H1 (cell line): ENCODE measurements around the gene IGSF11. TPM values are rescaled to one million over a fixed set of nuclear protein-coding genes. Genes with fewer than 3 reads are reported as not detected.
A peak's percentile ranks its signal among the peaks of the same experiment; 100 is the strongest.

Experiments used
- CTCF ChIA-PET: fragments of 300-600 bp; sonication (Branson Sonifier 250); formaldehyde crosslinking; loops from one replicate; lab custom pipeline; 2021; ENCODE audit not compliant: partially characterized antibody; lab: Charles Lee
- POLR2A ChIA-PET: fragments of 300-600 bp; sonication (Branson Sonifier 250); formaldehyde crosslinking; loops from one replicate; lab custom pipeline; 2021; ENCODE audit warnings: inconsistent platforms; ENCODE audit not compliant: partially characterized antibody; lab: Charles Lee
- DNase-seq, 2 experiments: peaks; one replicate each; pipeline versions ENCODE4 v3.0.0 to v3.0.0-alpha.2; 2010 to 2022; ENCODE audit warnings: low spot score in 2 of 2, low read depth in 1 of 2, mixed read lengths in 1 of 2
- FAIRE-seq: peaks from 2 replicates; lab custom pipeline; 2011; peaks lifted over from hg19 to GRCh38; lab: Jason Lieb, UNC
- H2AFZ ChIP-seq: 2 replicates; pipeline ENCODE4 v1.8.1; 2012; ENCODE audit warnings: low read length, inconsistent platforms
- H2AK5ac ChIP-seq: 2 replicates; pipeline ENCODE4 v1.6.1; 2013; ENCODE audit warnings: low read depth, low read length
- H2BK120ac ChIP-seq: replicated peaks from 2 replicates; pipeline ENCODE3; 2013; ENCODE audit warnings: low read depth, low read length, inconsistent platforms
- H2BK12ac ChIP-seq: 2 replicates; pipeline ENCODE4 v1.6.1; 2013; ENCODE audit warnings: low read depth, low read length
- H2BK15ac ChIP-seq: 2 replicates; pipeline ENCODE4 v1.6.1; 2013; ENCODE audit warnings: low read length
- H2BK20ac ChIP-seq: 2 replicates; pipeline ENCODE4 v1.6.1; 2013; ENCODE audit warnings: low read length
- H2BK5ac ChIP-seq: 2 replicates; pipeline ENCODE4 v1.6.1; 2013; ENCODE audit warnings: low read depth, low read length
- H3K14ac ChIP-seq: 2 replicates; pipeline ENCODE4 v1.6.1; 2013; ENCODE audit warnings: inconsistent platforms; ENCODE audit not compliant: insufficient read length
- H3K18ac ChIP-seq: 2 replicates; pipeline ENCODE4 v1.6.1; 2013; ENCODE audit warnings: low read length; ENCODE audit errors: extremely low read depth
- H3K23ac ChIP-seq: 2 replicates; pipeline ENCODE4 v1.6.1; 2013; ENCODE audit warnings: inconsistent platforms; ENCODE audit not compliant: insufficient read length
- H3K23me2 ChIP-seq: 2 replicates; pipeline ENCODE4 v1.6.1; 2013; ENCODE audit warnings: low read depth, low read length
- H3K27ac ChIP-seq: 2 replicates; pipeline ENCODE4 v1.6.1; 2011; ENCODE audit warnings: low read depth, low read length, inconsistent platforms
- H3K27me3 ChIP-seq, 4 experiments: replicated peaks in 1 of 4; 1 replicate in 1 of 4; 2 replicates in 3 of 4; pipeline versions ENCODE4 v1.6.1 to v1.8.1; 2011 to 2013; ENCODE audit warnings: low read length in 3 of 4, mild to moderate bottlenecking in 3 of 4, inconsistent platforms in 2 of 4, mixed read lengths in 2 of 4, moderate library complexity in 1 of 4; ENCODE audit not compliant: control insufficient read depth in 3 of 4, insufficient read depth in 3 of 4; ENCODE audit errors: extremely low read depth in 1 of 4
- H3K36me3 ChIP-seq, 4 experiments: 2 replicates each; pipeline versions ENCODE4 v1.6.1 to v1.8.1; 2011 to 2013; ENCODE audit warnings: mild to moderate bottlenecking in 4 of 4, low read length in 3 of 4, moderate library complexity in 2 of 4, control low read depth in 1 of 4, inconsistent platforms in 1 of 4; ENCODE audit not compliant: insufficient read depth in 4 of 4, control insufficient read depth in 2 of 4
- H3K4ac ChIP-seq: replicated peaks from 2 replicates; pipeline ENCODE3; 2013; ENCODE audit warnings: low read length, low read depth, mixed read lengths, inconsistent platforms; ENCODE audit not compliant: insufficient read length
- H3K4me1 ChIP-seq, 4 experiments: replicated peaks in 1 of 4; 1 replicate in 1 of 4; 2 replicates in 3 of 4; pipeline versions ENCODE4 v1.6.1 to v1.8.1; 2011 to 2013; ENCODE audit warnings: low read length in 3 of 4, inconsistent platforms in 2 of 4, mixed read lengths in 1 of 4; ENCODE audit not compliant: insufficient read depth in 4 of 4, control insufficient read depth in 3 of 4
- H3K4me2 ChIP-seq, 2 experiments: 2 replicates each; pipeline versions ENCODE4 v1.6.1 to v1.8.1; 2011 to 2013; ENCODE audit warnings: low read depth in 2 of 2, low read length in 2 of 2, control low read depth in 1 of 2, inconsistent platforms in 1 of 2, mild to moderate bottlenecking in 1 of 2; ENCODE audit not compliant: insufficient read depth in 1 of 2
- H3K4me3 ChIP-seq, 4 experiments: fragments of 200-600, 300-600 bp in 1 of 4; sonication (generic), shearing (Covaris generic), sonication (Bioruptor Twin) in 1 of 4; 2 replicates each; pipeline versions ENCODE4 v1.5.1 to v1.8.1; 2011 to 2016; ENCODE audit warnings: low read length in 4 of 4, low read depth in 3 of 4, control low read depth in 2 of 4, inconsistent platforms in 2 of 4, mild to moderate bottlenecking in 2 of 4, mixed read lengths in 1 of 4, moderate library complexity in 1 of 4; ENCODE audit not compliant: insufficient read depth in 2 of 4; ENCODE audit errors: extremely low read depth in 1 of 4
- H3K56ac ChIP-seq: replicated peaks from 2 replicates; pipeline ENCODE3; 2013; ENCODE audit warnings: low read depth, mild to moderate bottlenecking, mixed read lengths, low read length, inconsistent platforms; ENCODE audit not compliant: insufficient read length
- H3K79me1 ChIP-seq: 2 replicates; pipeline ENCODE4 v1.6.1; 2013; ENCODE audit warnings: low read depth, low read length, control low read depth
- H3K79me2 ChIP-seq, 2 experiments: 2 replicates each; pipeline versions ENCODE4 v1.6.1 to v1.8.1; 2012 to 2013; ENCODE audit warnings: low read length in 2 of 2, mild to moderate bottlenecking in 2 of 2, inconsistent platforms in 1 of 2; ENCODE audit not compliant: insufficient read depth in 2 of 2, control insufficient read depth in 1 of 2
- H3K9ac ChIP-seq, 4 experiments: replicated peaks in 1 of 4; 1 replicate in 1 of 4; 2 replicates in 3 of 4; pipeline versions ENCODE4 v1.6.1 to v1.8.1; 2011 to 2013; ENCODE audit warnings: low read depth in 3 of 4, low read length in 3 of 4, control low read depth in 2 of 4, mild to moderate bottlenecking in 2 of 4, moderate library complexity in 2 of 4, inconsistent platforms in 1 of 4; ENCODE audit errors: extremely low read depth in 1 of 4
- H3K9me3 ChIP-seq, 2 experiments: 2 replicates each; pipeline versions ENCODE4 v1.6.1 to v1.8.1; 2012 to 2013; ENCODE audit warnings: mild to moderate bottlenecking in 2 of 2, moderate library complexity in 2 of 2, control low read depth in 1 of 2, inconsistent platforms in 1 of 2, low read depth in 1 of 2, low read length in 1 of 2, mixed read lengths in 1 of 2; ENCODE audit not compliant: insufficient read depth in 2 of 2
- H4K20me1 ChIP-seq, 2 experiments: replicated peaks in 1 of 2; 2 replicates each; pipeline versions ENCODE3 to v1.8.1; 2011 to 2013; ENCODE audit warnings: inconsistent platforms in 2 of 2, low read length in 2 of 2, mild to moderate bottlenecking in 1 of 2; ENCODE audit not compliant: insufficient read depth in 2 of 2, control insufficient read depth in 1 of 2
- H4K5ac ChIP-seq: 2 replicates; pipeline ENCODE4 v1.6.1; 2013; ENCODE audit warnings: low read length, low read depth, mixed read lengths, inconsistent platforms; ENCODE audit not compliant: insufficient read length
- H4K8ac ChIP-seq: 2 replicates; pipeline ENCODE4 v1.8.0; 2013; ENCODE audit warnings: mild to moderate bottlenecking, moderate library complexity, low read length, inconsistent platforms; ENCODE audit not compliant: insufficient read depth; ENCODE audit errors: extremely low read depth
- H4K91ac ChIP-seq: replicated peaks from 2 replicates; pipeline ENCODE3; 2013; ENCODE audit warnings: low read length, mixed read lengths, inconsistent platforms; ENCODE audit not compliant: insufficient read length
- RAD21 ChIP-seq, 2 experiments: IDR thresholded peaks in 1 of 2; conservative IDR thresholded peaks in 1 of 2; 2 replicates each; pipeline ENCODE4 v1.6.1; 2011; ENCODE audit warnings: low read depth in 2 of 2, low read length in 2 of 2, improper control_type of control experiment in 1 of 2, inconsistent platforms in 1 of 2, mild to moderate bottlenecking in 1 of 2, moderate library complexity in 1 of 2
- WGBS, 2 experiments: shearing (Covaris generic) in 1 of 2; methylation state at CpG; one replicate each; pipeline versions ENCODE4 v1.1.6 to v1.1.7; 2013 to 2015; ENCODE audit warnings: low lambda C conversion rate in 2 of 2, mixed read lengths in 2 of 2, inconsistent platforms in 1 of 2, low coverage in 1 of 2, missing lambda C conversion rate in 1 of 2; ENCODE audit not compliant: insufficient replicate concordance in 2 of 2, insufficient coverage in 1 of 2, insufficient read length in 1 of 2; ENCODE audit errors: extremely low coverage in 1 of 2, missing lambda C conversion rate in 1 of 2; 5-methylcytosine and 5-hydroxymethylcytosine counted together
- polyA plus RNA-seq, 7 experiments: library from polyadenylated mRNA; depleted of rRNA in 3 of 7; stranded (reverse) in 5 of 7; unstranded in 2 of 7; fragments of >200 nt in 5 of 7; fragments of 200-250 nt in 2 of 7; gene quantifications; 1 replicate in 5 of 7; 2 replicates in 1 of 7; 4 replicates in 1 of 7; pipeline versions ENCODE4 v1.2.1 to v1.2.3, GENCODE V29; 2011 to 2013; ENCODE audit warnings: missing spikeins in 2 of 7, mixed read lengths in 2 of 7
- total RNA-seq: library from RNA; stranded (reverse); fragmentation: NEBNext Ultra II Directional; extraction: Animal tissue kit (Norgen Biotek cat#: 25700); gene quantifications from 2 replicates; pipeline ENCODE4 v1.2.1, GENCODE V29; 2021

Gene IGSF11
- total and polyA plus RNA-seq, 2 of the 8 experiments (the other 6 are each of a cell fraction or from before 2014, with no cell fraction given): 1.1 to 4.1 TPM

DNA sequence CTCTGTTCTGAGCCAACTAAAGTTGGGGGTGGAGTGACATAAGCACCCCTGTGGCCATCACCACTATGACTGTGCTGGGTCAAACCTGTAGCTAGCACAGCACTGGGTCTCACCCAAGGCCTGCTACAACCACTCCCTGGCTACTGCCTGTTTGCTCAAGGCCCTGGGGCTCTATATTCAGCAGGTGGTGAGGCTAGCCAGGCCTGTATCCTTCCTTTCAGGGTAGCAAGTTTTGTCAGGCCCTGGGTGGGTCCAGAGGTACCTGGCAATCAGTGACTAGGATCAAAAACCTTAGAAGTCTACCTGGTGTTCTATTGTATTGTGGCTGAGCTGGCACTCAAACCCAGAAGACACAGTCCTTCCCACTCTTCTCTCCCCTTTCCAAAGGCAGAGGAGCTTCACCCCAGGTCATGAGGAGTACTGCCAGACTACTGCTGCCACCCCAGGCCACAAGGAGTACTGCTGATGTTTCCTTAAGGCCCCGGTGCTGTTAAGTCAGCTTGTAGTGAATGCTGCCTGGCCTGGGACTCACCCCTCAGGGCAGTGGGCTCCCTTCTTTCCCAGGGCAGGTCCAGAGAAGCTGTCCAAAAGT, 170.8 kb downstream of the IGSF11 start:
- 65% methylated on average over 1 of the region's 1 CpG; no CpG with 5 or more reads in 1 of the 2 experiments for WGBS, 2 experiments
- CTCF ChIA-PET: interaction anchor here (0.7 to 2.3 kb wide), 16 partner anchors 8 to 231 kb away, joined by 3 to 14 read pairs (median 4); no protein-coding TSS in a partner anchor
- DNase-seq: peak in 1 of 2 experiments; percentile 59
- TF ChIP-seq RAD21 (IDR thresholded peaks at IDR 0.05 in 1 of 2, conservative IDR thresholded peaks at IDR 0.05 in 1 of 2; ENCODE audit: low read depth in 2 of 2, low read length in 2 of 2): peak; percentile 40 to 58; a peak in 3 of 4 replicates

More for the DNA sequence above, 170.8 kb downstream of the IGSF11 start:
- H3K23me2 ChIP-seq: no peaks in the 10 kb centered on the region
- no peaks in the 10 kb centered on the region for H3K79me2 ChIP-seq
- H3K27me3 ChIP-seq: no peaks in the 10 kb centered on the region
- H2BK20ac ChIP-seq: no peak overlapping the region
- no peak overlapping the region; the same call in 1 of the 2 replicates for H2AFZ ChIP-seq
- H3K14ac ChIP-seq: no peak overlapping the region
- no peak overlapping the region for H3K4ac ChIP-seq
- no peak overlapping the region for H4K91ac ChIP-seq
- H3K56ac ChIP-seq: no peak overlapping the region
- no peak overlapping the region for H3K23ac ChIP-seq
- H3K79me1 ChIP-seq: no peaks in the 10 kb centered on the region
- H3K18ac ChIP-seq: no peak overlapping the region
- no peak overlapping the region for H3K9ac ChIP-seq
- no peaks in the 10 kb centered on the region for H3K4me1 ChIP-seq
- H3K4me3 ChIP-seq: no peak overlapping the region
- H2BK15ac ChIP-seq: no peak overlapping the region
- no peak overlapping the region for H2BK5ac ChIP-seq
- H4K20me1 ChIP-seq: no peaks in the 10 kb centered on the region
- no peak overlapping the region for H3K4me2 ChIP-seq
- no peak overlapping the region for H3K27ac ChIP-seq
- H2BK12ac ChIP-seq: no peak overlapping the region
- peaks cover 0 to 2% of the 10 kb centered on the region in 2 experiments; a peak in 1 of 4 replicates for H3K9me3 ChIP-seq
- POLR2A ChIA-PET: no interaction called here
- FAIRE-seq: no peak
- no peak overlapping the region for H4K8ac ChIP-seq
- no peak overlapping the region for H2BK120ac ChIP-seq
- no peak overlapping the region for H4K5ac ChIP-seq
- no peaks in the 10 kb centered on the region for H3K36me3 ChIP-seq
- H2AK5ac ChIP-seq: no peak overlapping the region
